HL-60 (cell line): ENCODE data around the gene HHATL.

ENCODE experiments used
- DNase-seq, 2 experiments: peaks; one replicate each; pipeline ENCODE4 v3.0.0-alpha.2; 2010 to 2020; ENCODE audit warnings: low read depth in 1 of 2, low spot score in 1 of 2
- H3K27ac ChIP-seq: fragments of 250-450 bp; sonication (Bioruptor Pico); replicated peaks from 2 replicates; pipeline ENCODE4 v1.5.1; 2020; ENCODE audit warnings: mild to moderate bottlenecking, moderate library complexity
- H3K27me3 ChIP-seq: fragments of 250-450 bp; sonication (Bioruptor Pico); 2 replicates; pipeline ENCODE4 v1.5.1; 2021; ENCODE audit warnings: mild to moderate bottlenecking, moderate library complexity; ENCODE audit not compliant: insufficient read depth, poor library complexity, severe bottlenecking
- H3K4me3 ChIP-seq: replicated peaks from 2 replicates; pipeline ENCODE4 v1.5.1; 2011; ENCODE audit warnings: mild to moderate bottlenecking, control low read depth, low read length; ENCODE audit not compliant: insufficient read depth
- CTCF ChIP-seq: IDR thresholded peaks from one replicate; pipeline ENCODE4 v1.5.1; 2011; ENCODE audit warnings: low read length, control low read depth, inconsistent platforms; ENCODE audit not compliant: insufficient read depth
- GABPA ChIP-seq: IDR thresholded peaks from 2 replicates; pipeline ENCODE4 v1.6.1; 2012; ENCODE audit warnings: low read depth
- POLR2AphosphoS5 ChIP-seq: IDR thresholded peaks from 2 replicates; pipeline ENCODE4 v1.6.1; 2012; ENCODE audit warnings: low read depth
- REST ChIP-seq: IDR thresholded peaks from 2 replicates; pipeline ENCODE4 v1.6.1; 2012; ENCODE audit warnings: low read depth; ENCODE audit not compliant: insufficient replicate concordance
- SPI1 ChIP-seq: IDR thresholded peaks from 2 replicates; pipeline ENCODE4 v1.6.1; 2012; ENCODE audit warnings: low read depth, mild to moderate bottlenecking, borderline replicate concordance

The HHATL gene

GRCh38 chr3:42742688-42743087, 40.1 kb upstream of the HHATL start:
- TF ChIP-seq REST: no peak
- TF ChIP-seq GABPA: no peak
- TF ChIP-seq POLR2AphosphoS5: no peak
- TF ChIP-seq SPI1: no peak
- TF ChIP-seq CTCF: no peak
- Histone ChIP-seq H3K27me3 (no peaks in the 10 kb centered on the region), H3K27ac (no peak overlapping the region), H3K4me3 (no peak overlapping the region)
- no peak for DNase-seq

- no peak for DNase-seq
- Histone ChIP-seq H3K27ac (no peak overlapping the region), H3K4me3 (no peak overlapping the region), H3K27me3 (no peaks in the 10 kb centered on the region)
- TF ChIP-seq SPI1: no peak
- TF ChIP-seq REST: no peak
- no peak for TF ChIP-seq GABPA
- no peak for TF ChIP-seq CTCF
- no peak for TF ChIP-seq POLR2AphosphoS5
Measured at GRCh38 chr3:42742259-42742658, 39.7 kb upstream of the HHATL start.

- TF ChIP-seq REST (no peak), POLR2AphosphoS5 (no peak), CTCF (no peak), GABPA (no peak), SPI1 (no peak)
Measured at GRCh38 chr3:42741796-42742195, 39.2 kb upstream of the HHATL start.

More at GRCh38 chr3:42741796-42742195, 39.2 kb upstream of the HHATL start:
- DNase-seq: no peak
- Histone ChIP-seq H3K27me3 (no peaks in the 10 kb centered on the region), H3K4me3 (no peak overlapping the region), H3K27ac (no peak overlapping the region)
